K562 (cell line): ENCODE measurements around the gene NOMO2.
"Not testable (repeated sequence)": the region's sequence is repeated elsewhere in the genome, so short reads cannot be mapped to it uniquely, and the experiment has no call there.

Source experiments
- CREM ChIP-seq: IDR thresholded peaks from 2 replicates; pipeline ENCODE4 v1.6.1; 2014; ENCODE audit warnings: antibody characterized with exemption, low read depth
- EP300 ChIP-seq: IDR thresholded peaks from 2 replicates; pipeline ENCODE4 v1.6.1; 2012; ENCODE audit warnings: low read length, improper control_type of control experiment
- EZH2 ChIP-seq: IDR thresholded peaks from 2 replicates; pipeline ENCODE4 v1.6.1; 2012; ENCODE audit warnings: low read depth, mild to moderate bottlenecking, inconsistent platforms, low read length, borderline replicate concordance
- HNRNPH1 ChIP-seq: fragments of 200-400 bp; formaldehyde crosslinking; optimal IDR thresholded peaks from 2 replicates; pipeline ENCODE3; 2017; ENCODE audit warnings: low read depth, mild to moderate bottlenecking, low read length, moderate library complexity
- MXI1 ChIP-seq: IDR thresholded peaks from 2 replicates; pipeline ENCODE4 v1.6.1; 2011; ENCODE audit warnings: low read depth, mild to moderate bottlenecking, improper control_type of control experiment, low read length
- POLR3A ChIP-seq: IDR thresholded peaks from 2 replicates; pipeline ENCODE4 v1.6.1; 2011; ENCODE audit warnings: borderline replicate concordance, mild to moderate bottlenecking, moderate library complexity; ENCODE audit not compliant: insufficient read length, insufficient read depth; ENCODE audit errors: extremely low read depth
- RFX5 ChIP-seq: IDR thresholded peaks from 2 replicates; pipeline ENCODE4 v1.6.1; 2011; ENCODE audit warnings: low read depth, mild to moderate bottlenecking, improper control_type of control experiment, low read length
- STAT5B ChIP-seq: fragments of 250-450 bp; sonication (Bioruptor Pico); IDR thresholded peaks from 2 replicates; pipeline ENCODE4 v1.8.0; 2021; ENCODE audit warnings: mild to moderate bottlenecking, inconsistent platforms
- ZBTB33 ChIP-seq: sonication (generic); formaldehyde crosslinking; IDR thresholded peaks from 2 replicates; pipeline ENCODE4 v1.8.1; 2023; ENCODE audit warnings: mild to moderate bottlenecking, missing genetic modification reagents
- ZNF175 ChIP-seq: fragments of 200-800 bp; sonication (Bioruptor generic); IDR thresholded peaks from 2 replicates; pipeline ENCODE4 v1.6.1; 2016; ENCODE audit warnings: low read depth, mild to moderate bottlenecking, missing genetic modification characterization, missing compliant biosample characterization
- ZNF24 ChIP-seq: fragments of 450-650 bp; IDR thresholded peaks from 2 replicates; pipeline ENCODE4 v1.6.1; 2016
- TF ChIP-seq, protein P1 (sequence below), 3 experiments: IDR thresholded peaks in 2 of 3; conservative IDR thresholded peaks in 1 of 3; 2 replicates each; pipeline ENCODE4 v1.5.1; 2011 to 2012; ENCODE audit warnings: low read length in 3 of 3, mild to moderate bottlenecking in 3 of 3, control low read depth in 2 of 3, improper control_type of control experiment in 1 of 3, inconsistent platforms in 1 of 3, low read depth in 1 of 3, mixed read lengths in 1 of 3, moderate library complexity in 1 of 3; ENCODE audit not compliant: insufficient read depth in 2 of 3

- not testable (repeated sequence) for TF ChIP-seq ZNF175 (CRISPR knock-in tag); RFX5; ZBTB33; CREM; POLR3A; ZNF24; STAT5B; EZH2; MXI1; HNRNPH1; EP300
- TF ChIP-seq, protein P1, sequence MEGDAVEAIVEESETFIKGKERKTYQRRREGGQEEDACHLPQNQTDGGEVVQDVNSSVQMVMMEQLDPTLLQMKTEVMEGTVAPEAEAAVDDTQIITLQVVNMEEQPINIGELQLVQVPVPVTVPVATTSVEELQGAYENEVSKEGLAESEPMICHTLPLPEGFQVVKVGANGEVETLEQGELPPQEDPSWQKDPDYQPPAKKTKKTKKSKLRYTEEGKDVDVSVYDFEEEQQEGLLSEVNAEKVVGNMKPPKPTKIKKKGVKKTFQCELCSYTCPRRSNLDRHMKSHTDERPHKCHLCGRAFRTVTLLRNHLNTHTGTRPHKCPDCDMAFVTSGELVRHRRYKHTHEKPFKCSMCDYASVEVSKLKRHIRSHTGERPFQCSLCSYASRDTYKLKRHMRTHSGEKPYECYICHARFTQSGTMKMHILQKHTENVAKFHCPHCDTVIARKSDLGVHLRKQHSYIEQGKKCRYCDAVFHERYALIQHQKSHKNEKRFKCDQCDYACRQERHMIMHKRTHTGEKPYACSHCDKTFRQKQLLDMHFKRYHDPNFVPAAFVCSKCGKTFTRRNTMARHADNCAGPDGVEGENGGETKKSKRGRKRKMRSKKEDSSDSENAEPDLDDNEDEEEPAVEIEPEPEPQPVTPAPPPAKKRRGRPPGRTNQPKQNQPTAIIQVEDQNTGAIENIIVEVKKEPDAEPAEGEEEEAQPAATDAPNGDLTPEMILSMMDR (IDR thresholded peaks at IDR 0.05 in 2 of 3, conservative IDR thresholded peaks at IDR 0.05 in 1 of 3; ENCODE audit: insufficient read depth in 2 of 3, low read depth in 1 of 3, low read length in 3 of 3) = not testable (repeated sequence)
Measured at GRCh38 chr16:18541912-18542311, 20.0 kb downstream of the NOMO2 start.
